T-cell (primary cell): ENCODE data around the gene MASP2. TPM values are rescaled to one million over a fixed set of nuclear protein-coding genes. Genes with fewer than 3 reads are reported as not detected.
A peak's percentile ranks its signal among the peaks of the same experiment; 100 is the strongest.

Experiments
- ATAC-seq, 4 experiments: fragments of 200-7000 bp in 3 of 4; fragments of 150-1000 bp in 1 of 4; cut with Tn5 transposase; replicated peaks in 1 of 4; 1 replicate in 3 of 4; 2 replicates in 1 of 4; pipeline ENCODE4 v1.10.0; 2021; ENCODE audit warnings: moderate library complexity in 3 of 4, mild to moderate bottlenecking in 2 of 4, moderate number of reproducible peaks in 1 of 4
- CTCF ChIA-PET, 2 donors: fragments of 300-600 bp; sonication (Branson Sonifier 250); formaldehyde crosslinking; loops; one replicate each; lab custom pipeline; 2022; ENCODE audit warnings: antibody characterized with exemption in 2 of 2; lab: Charles Lee
- POLR2A ChIA-PET, 2 donors: fragments of 300-600 bp; sonication (Branson Sonifier 250); formaldehyde crosslinking; loops; one replicate each; lab custom pipeline; 2022; ENCODE audit warnings: antibody characterized with exemption in 2 of 2; lab: Charles Lee
- DNase-seq, 35 experiments: peaks; one replicate each; pipeline versions ENCODE4 v3.0.0 to v3.0.0-alpha.2; 2013 to 2023
- H3K27ac ChIP-seq: one replicate; pipeline ENCODE4 v1.5.1; 2013; ENCODE audit warnings: low read length
- H3K27me3 ChIP-seq, 2 experiments: replicated peaks in 1 of 2; 1 replicate in 1 of 2; 2 replicates in 1 of 2; pipeline versions ENCODE4 v1.6.1 to v1.7.0; 2013; ENCODE audit warnings: low read length in 1 of 2, mixed read lengths in 1 of 2; ENCODE audit not compliant: control insufficient read depth in 2 of 2, insufficient read depth in 2 of 2; ENCODE audit errors: extremely low read depth in 1 of 2
- H3K36me3 ChIP-seq, 2 donors: 1 replicate in 1 of 2; 2 replicates in 1 of 2; pipeline versions ENCODE4 v1.6.1 to v1.7.0; 2013; ENCODE audit warnings: low read length in 1 of 2; ENCODE audit not compliant: control insufficient read depth in 2 of 2, insufficient read depth in 1 of 2; ENCODE audit errors: extremely low read depth in 1 of 2
- H3K4me1 ChIP-seq, 2 experiments: 1 replicate in 1 of 2; 2 replicates in 1 of 2; pipeline versions ENCODE4 v1.6.1 to v1.7.0; 2013; ENCODE audit warnings: low read length in 2 of 2, mixed read lengths in 1 of 2; ENCODE audit not compliant: insufficient read depth in 2 of 2, control insufficient read depth in 1 of 2; ENCODE audit errors: extremely low read depth in 1 of 2
- H3K4me3 ChIP-seq, 2 donors: 1 replicate in 1 of 2; 2 replicates in 1 of 2; pipeline versions ENCODE4 v1.5.1 to v1.7.0; 2013; ENCODE audit warnings: mild to moderate bottlenecking in 2 of 2, low read length in 1 of 2, moderate library complexity in 1 of 2; ENCODE audit not compliant: control insufficient read depth in 1 of 2; ENCODE audit errors: extremely low read depth in 1 of 2
- H3K9me3 ChIP-seq: 2 replicates; pipeline ENCODE4 v1.7.0; 2013
- H3K27ac Mint-ChIP-seq, 2 donors: one replicate each; pipeline ENCODE4 v1.8.0; 2020 to 2021; ENCODE audit warnings: mild to moderate bottlenecking in 2 of 2, mixed read lengths in 2 of 2
- H3K27me3 Mint-ChIP-seq, 2 donors: one replicate each; pipeline ENCODE4 v1.8.0; 2021 to 2022; ENCODE audit warnings: mixed read lengths in 2 of 2
- H3K36me3 Mint-ChIP-seq: one replicate; pipeline ENCODE4 v1.8.0; 2021; ENCODE audit warnings: mixed read lengths
- H3K4me1 Mint-ChIP-seq, 3 donors: one replicate each; pipeline ENCODE4 v1.8.0; 2020 to 2022; ENCODE audit warnings: mixed read lengths in 3 of 3, mild to moderate bottlenecking in 1 of 3
- H3K4me3 Mint-ChIP-seq, 3 donors: one replicate each; pipeline ENCODE4 v1.8.0; 2020 to 2022; ENCODE audit warnings: mild to moderate bottlenecking in 3 of 3, mixed read lengths in 3 of 3, moderate library complexity in 3 of 3
- H3K9me3 Mint-ChIP-seq, 3 donors: one replicate each; pipeline ENCODE4 v1.8.0; 2020 to 2022; ENCODE audit warnings: mixed read lengths in 3 of 3
- WGBS: methylation state at CpG from one replicate; pipeline ENCODE4 v1.1.5; 2013; ENCODE audit warnings: missing lambda C conversion rate; ENCODE audit not compliant: insufficient coverage; 5-methylcytosine and 5-hydroxymethylcytosine counted together
- total RNA-seq, 35 experiments: library from RNA in 6 of 35; stranded (reverse) in 6 of 35; fragments of 120-200 nt in 1 of 35; gene quantifications; one replicate each; pipeline versions ENCODE4 v1.2.1 to v1.2.4 and lab custom pipeline; 2013 to 2026

Gene MASP2
- total RNA-seq, 5 donors from 2014 or later (not counting 1 experiment from before 2014, with no cell fraction given), result 0.33 to 0.38 TPM; not detected in 3

DNA sequence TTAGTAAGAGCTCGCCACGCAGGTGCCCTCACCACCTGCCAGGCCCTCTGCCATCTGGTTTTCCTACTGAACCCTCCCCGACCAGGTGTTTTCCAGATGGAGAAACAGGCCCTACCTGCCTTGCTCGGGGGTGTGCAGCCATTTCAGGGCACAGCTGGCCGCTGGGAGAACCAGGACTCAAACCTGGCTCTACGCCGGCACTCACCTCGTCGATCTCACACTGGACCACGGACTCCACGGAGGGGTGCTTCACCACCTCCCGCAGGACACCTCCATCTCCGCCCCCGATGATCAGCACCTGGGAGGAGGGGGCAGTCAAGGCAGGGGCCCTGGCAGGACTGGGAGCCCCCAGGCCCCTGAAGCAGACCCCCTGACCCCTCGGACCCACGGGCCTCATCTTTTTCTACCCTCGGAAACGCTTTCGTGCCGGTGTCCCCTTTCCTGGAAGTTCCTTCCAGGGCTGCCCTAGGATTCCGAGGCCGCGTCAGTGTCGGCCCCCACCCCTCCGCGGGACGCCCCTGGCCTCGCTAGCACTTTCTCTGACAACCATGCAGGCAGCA lies 11.6 kb upstream of the MASP2 start:
- Mint-ChIP-seq H3K9me3 (no peaks in the 10 kb centered on the region), H3K27me3 (no peaks in the 10 kb centered on the region), H3K4me3 (peak overlapping the region; percentile 87 to 92 (median 92)), H3K4me1 (peaks cover 28 to 41% (median 35%) of the 10 kb centered on the region in 3 donors), H3K27ac (peak overlapping the region in 1 of 2 donors; percentile 49), H3K36me3 (peaks cover 4% of the 10 kb centered on the region)
- CTCF ChIA-PET, result interaction anchor here in 1 of 2 donors (0.6 to 1.3 kb wide), 3 partner anchors 21 to 223 kb away, joined by 3 to 11 read pairs (median 6); no protein-coding TSS in a partner anchor
- peaks cover 9 to 37% of the 10 kb centered on the region in 2 experiments for H3K4me1 ChIP-seq
- no peak for ATAC-seq
- 67% methylated on average over 26 of the region's 28 CpGs for WGBS
- H3K36me3 ChIP-seq, result peaks cover 7 to 16% of the 10 kb centered on the region in 2 donors
- POLR2A ChIA-PET, result no interaction called here
- DNase-seq, result no peak
- no peaks in the 10 kb centered on the region for H3K27me3 ChIP-seq
- no peak overlapping the region for H3K27ac ChIP-seq
- H3K4me3 ChIP-seq, result peak overlapping the region; percentile 66 to 72
- H3K9me3 ChIP-seq, result no peaks in the 10 kb centered on the region

DNA sequence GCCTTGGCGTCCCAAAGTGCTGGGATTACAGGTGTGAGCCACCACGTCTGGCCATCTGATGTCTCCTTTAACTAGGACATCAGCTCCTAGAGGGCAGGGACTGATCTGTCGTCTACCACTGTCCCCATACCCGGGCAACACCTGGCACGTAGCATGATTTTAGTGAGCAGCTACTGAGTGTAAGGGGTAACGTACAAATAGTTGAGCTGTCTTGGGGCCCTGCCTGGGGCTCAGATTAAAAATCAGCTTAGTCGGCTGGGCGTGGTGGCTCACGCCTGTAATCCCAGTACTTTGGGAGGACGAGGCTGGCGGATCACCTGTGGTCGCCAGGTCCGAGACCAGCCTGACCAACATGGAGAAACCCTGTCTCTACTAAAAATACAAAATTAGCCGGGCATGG lies 11.0 kb upstream of the MASP2 start:
- H3K4me3 Mint-ChIP-seq, result peak overlapping the region; percentile 61 to 92 (median 87)
- Histone ChIP-seq H3K4me1 (peaks cover 9 to 36% of the 10 kb centered on the region in 2 experiments), H3K4me3 (no peak overlapping the region), H3K27me3 (peaks cover 0 to under 1% of the 10 kb centered on the region in 2 experiments), H3K9me3 (no peaks in the 10 kb centered on the region), H3K27ac (no peak overlapping the region), H3K36me3 (peaks cover 7 to 16% of the 10 kb centered on the region in 2 donors)
- H3K36me3 Mint-ChIP-seq, result peaks cover 4% of the 10 kb centered on the region
- no peak for DNase-seq
- no peak for ATAC-seq
- H3K27ac Mint-ChIP-seq, result no peak overlapping the region
- ChIA-PET CTCF (interaction anchor here in 1 of 2 donors (0.7 to 1.3 kb wide), 3 partner anchors 18 to 223 kb away, joined by 3 to 11 read pairs (median 6); no protein-coding TSS in a partner anchor), POLR2A (no interaction called here)
- 98% methylated on average over 11 of the region's 14 CpGs for WGBS
- H3K9me3 Mint-ChIP-seq, result no peaks in the 10 kb centered on the region
- H3K4me1 Mint-ChIP-seq, result peaks cover 22 to 35% (median 31%) of the 10 kb centered on the region in 3 donors
- H3K27me3 Mint-ChIP-seq, result no peaks in the 10 kb centered on the region

DNA sequence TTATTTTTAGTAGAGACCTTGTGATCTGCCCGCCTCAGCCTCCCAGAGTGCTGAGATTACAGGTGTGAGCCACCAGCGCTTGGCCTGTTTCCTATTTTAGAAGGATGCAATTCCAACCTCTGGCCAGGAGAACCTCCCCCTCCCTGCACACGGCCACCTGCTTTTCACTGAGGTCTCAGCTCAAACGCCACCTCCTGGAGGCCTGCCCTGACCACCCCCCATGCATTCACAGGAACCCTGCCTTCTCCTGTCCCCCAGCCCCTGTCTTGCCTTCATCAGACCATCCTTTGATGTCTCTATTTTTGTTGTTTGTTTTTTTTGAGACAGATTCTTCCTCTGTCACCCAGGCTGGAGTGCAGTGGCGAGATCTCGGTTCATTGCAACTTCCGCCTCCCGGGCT lies 10.4 kb upstream of the MASP2 start:
- H3K27me3 ChIP-seq, result peaks cover 0 to 2% of the 10 kb centered on the region in 2 experiments
- no peak for DNase-seq
- Mint-ChIP-seq H3K27ac (peak overlapping the region in 1 of 2 donors; percentile 8), H3K27me3 (no peaks in the 10 kb centered on the region), H3K36me3 (peaks cover 4% of the 10 kb centered on the region), H3K4me3 (peak overlapping the region in 2 of 3 donors; percentile 15 to 25), H3K4me1 (peaks cover 21 to 30% (median 27%) of the 10 kb centered on the region in 3 donors), H3K9me3 (no peaks in the 10 kb centered on the region)
- H3K9me3 ChIP-seq, result no peaks in the 10 kb centered on the region
- ChIA-PET POLR2A (interaction anchor here in 1 of 2 donors (0.6 kb wide), 1 partner anchor 45 kb away, joined by 5 read pairs; no protein-coding TSS in a partner anchor), CTCF (interaction anchor here in 1 of 2 donors (0.6 to 1.3 kb wide), 3 partner anchors 19 to 683 kb away, joined by 3 to 11 read pairs (median 4); no protein-coding TSS in a partner anchor)
- peaks cover 9 to 37% of the 10 kb centered on the region in 2 experiments for H3K4me1 ChIP-seq
- ATAC-seq, result no peak
- no peak overlapping the region for H3K4me3 ChIP-seq
- H3K36me3 ChIP-seq, result peaks cover 7 to 16% of the 10 kb centered on the region in 2 donors
- no peak overlapping the region for H3K27ac ChIP-seq
- 100% methylated on average over 6 of the region's 8 CpGs for WGBS

DNA sequence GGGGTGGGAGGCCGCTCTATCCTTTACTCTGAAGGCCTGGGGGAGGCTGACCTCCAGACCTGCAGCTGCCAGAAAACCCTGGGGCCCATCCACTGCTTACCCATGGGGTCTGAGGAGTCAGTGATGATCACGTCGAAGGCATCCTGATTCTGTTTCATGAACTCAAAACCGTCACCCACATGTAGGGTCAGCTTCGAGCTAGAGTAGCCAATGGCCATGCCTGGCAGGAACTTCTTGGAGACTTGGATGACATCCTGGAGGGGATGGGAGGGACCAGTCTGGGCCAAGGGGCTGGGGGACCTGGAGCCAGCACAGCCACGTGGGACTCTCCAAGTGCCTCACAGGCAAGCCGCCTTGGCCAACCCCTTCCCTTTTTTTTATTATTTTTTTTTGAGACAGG lies 9.5 kb upstream of the MASP2 start:
- Mint-ChIP-seq H3K9me3 (no peaks in the 10 kb centered on the region), H3K4me3 (no peak overlapping the region), H3K27ac (no peak overlapping the region), H3K27me3 (no peaks in the 10 kb centered on the region), H3K4me1 (peaks cover 20 to 24% (median 21%) of the 10 kb centered on the region in 3 donors), H3K36me3 (peaks cover 4% of the 10 kb centered on the region)
- no peak overlapping the region for H3K27ac ChIP-seq
- peaks cover 0 to 2% of the 10 kb centered on the region in 2 experiments for H3K27me3 ChIP-seq
- CTCF ChIA-PET, result interaction anchor here in 1 of 2 donors (0.5 to 0.6 kb wide), 3 partner anchors 8 to 684 kb away, joined by 3 to 4 read pairs (median 3); no protein-coding TSS in a partner anchor
- DNase-seq, result no peak
- peaks cover 7 to 31% of the 10 kb centered on the region in 2 experiments for H3K4me1 ChIP-seq
- WGBS, result 100% methylated on average over 3 of the region's 7 CpGs
- ATAC-seq, result no peak
- no peak overlapping the region for H3K4me3 ChIP-seq
- peaks cover 7 to 16% of the 10 kb centered on the region in 2 donors for H3K36me3 ChIP-seq
- H3K9me3 ChIP-seq, result no peaks in the 10 kb centered on the region
- POLR2A ChIA-PET, result no interaction called here

DNA sequence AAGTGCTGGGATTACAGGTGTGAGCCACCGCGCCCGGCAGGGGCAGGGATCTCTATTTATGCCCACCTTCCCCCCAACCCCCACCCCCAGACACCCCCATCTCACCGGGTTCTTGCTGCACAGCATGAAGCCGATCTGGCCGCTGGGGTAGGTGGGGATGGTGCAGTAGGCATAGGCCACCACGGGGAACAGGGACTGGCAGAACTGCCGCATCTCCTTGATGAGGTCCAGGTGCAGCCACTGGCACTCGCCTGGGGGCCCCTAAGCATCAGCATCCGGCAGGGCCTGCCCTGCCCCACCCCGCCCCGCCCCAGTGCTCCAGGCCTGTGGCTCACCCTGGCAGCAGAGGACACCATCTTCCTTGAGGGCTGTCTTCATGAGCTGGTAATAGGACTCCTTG lies 8.6 kb upstream of the MASP2 start:
- peaks cover 4% of the 10 kb centered on the region for H3K36me3 Mint-ChIP-seq
- H3K4me3 ChIP-seq, result no peak overlapping the region
- peaks cover 7 to 16% of the 10 kb centered on the region in 2 donors for H3K36me3 ChIP-seq
- H3K27me3 Mint-ChIP-seq, result no peaks in the 10 kb centered on the region
- CTCF ChIA-PET, result interaction anchor here in 1 of 2 donors (0.5 to 0.6 kb wide), 2 partner anchors 9 to 525 kb away, joined by 3 read pairs; no protein-coding TSS in a partner anchor
- 97% methylated on average over 6 of the region's 12 CpGs for WGBS
- POLR2A ChIA-PET, result no interaction called here
- peaks cover 13 to 18% (median 14%) of the 10 kb centered on the region in 3 donors for H3K4me1 Mint-ChIP-seq
- DNase-seq (no peak), ATAC-seq (no peak)
- H3K27ac ChIP-seq, result no peak overlapping the region
- H3K9me3 Mint-ChIP-seq, result no peaks in the 10 kb centered on the region
- peaks cover 4 to 23% of the 10 kb centered on the region in 2 experiments for H3K4me1 ChIP-seq
- H3K27me3 ChIP-seq, result peaks cover 0 to 2% of the 10 kb centered on the region in 2 experiments
- H3K9me3 ChIP-seq, result no peaks in the 10 kb centered on the region
- H3K27ac Mint-ChIP-seq, result no peak overlapping the region
- H3K4me3 Mint-ChIP-seq, result no peak overlapping the region

DNA sequence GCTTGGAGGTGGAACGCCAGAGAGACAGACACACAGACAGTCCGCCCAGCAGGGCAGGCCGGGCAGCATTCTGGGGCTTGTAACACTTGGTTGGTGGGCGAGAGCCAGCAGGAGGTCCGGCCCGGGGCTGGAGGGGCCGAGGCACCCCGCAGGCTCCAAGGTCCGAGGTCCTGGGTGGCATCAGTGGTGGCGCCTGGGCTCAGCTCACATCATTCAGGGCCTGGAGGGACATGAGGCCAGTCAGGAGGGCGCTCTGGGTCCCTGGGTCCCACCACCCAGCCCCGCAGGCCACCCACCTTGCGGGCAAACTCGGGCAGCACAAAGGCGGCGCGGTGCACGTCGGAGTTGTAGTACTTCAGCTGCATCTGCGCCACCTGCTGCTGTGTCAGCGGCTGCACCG lies 7.6 kb upstream of the MASP2 start:
- Mint-ChIP-seq H3K9me3 (no peaks in the 10 kb centered on the region), H3K4me3 (no peak overlapping the region), H3K36me3 (peaks cover 4% of the 10 kb centered on the region), H3K27ac (no peak overlapping the region), H3K27me3 (no peaks in the 10 kb centered on the region), H3K4me1 (peaks cover 8 to 16% (median 9%) of the 10 kb centered on the region in 3 donors)
- H3K36me3 ChIP-seq, result peaks cover 7 to 16% of the 10 kb centered on the region in 2 donors
- no peak for ATAC-seq
- no peak for DNase-seq
- H3K9me3 ChIP-seq, result no peaks in the 10 kb centered on the region
- H3K4me1 ChIP-seq, result peaks cover 2 to 17% of the 10 kb centered on the region in 2 experiments
- ChIA-PET CTCF (interaction anchor here in 1 of 2 donors (0.7 kb wide), 1 partner anchor 590 kb away, joined by 8 read pairs; no protein-coding TSS in a partner anchor), POLR2A (no interaction called here)
- H3K4me3 ChIP-seq, result no peak overlapping the region
- peaks cover 0 to 2% of the 10 kb centered on the region in 2 experiments for H3K27me3 ChIP-seq
- H3K27ac ChIP-seq, result no peak overlapping the region
- 93% methylated on average over 19 of the region's 22 CpGs for WGBS
